H1 (cell line): Measurements from ENCODE around the gene FDPS. TPM values are rescaled to one million over a fixed set of nuclear protein-coding genes. Genes with fewer than 3 reads are reported as not detected.

Source experiments
- ATF2 ChIP-seq: IDR thresholded peaks from 2 replicates; pipeline ENCODE4 v1.6.1; 2012; ENCODE audit warnings: low read length, inconsistent platforms
- CBX5 ChIP-seq: fragments of 300-800, 300-1000 bp; sonication (generic); IDR thresholded peaks from 2 replicates; pipeline ENCODE4 v1.7.1; 2016; ENCODE audit warnings: antibody characterized with exemption, low read length, low read depth
- JUND ChIP-seq: IDR thresholded peaks from 2 replicates; pipeline ENCODE4 v1.6.1; 2011; ENCODE audit warnings: mild to moderate bottlenecking, improper control_type of control experiment, low read length
- KDM1A ChIP-seq: fragments of 200-600, 300-600 bp; sonication (generic); IDR thresholded peaks from 2 replicates; pipeline ENCODE4 v1.7.1; 2016; ENCODE audit warnings: mild to moderate bottlenecking, low read length, borderline replicate concordance
- NRF1 ChIP-seq: IDR thresholded peaks from 2 replicates; pipeline ENCODE4 v1.6.1; 2011; ENCODE audit warnings: mild to moderate bottlenecking, low read depth, low read length, improper control_type of control experiment
- SIN3A ChIP-seq, 2 experiments: IDR thresholded peaks in 1 of 2; conservative IDR thresholded peaks in 1 of 2; 2 replicates each; pipeline ENCODE4 v1.6.1; 2011 to 2012; ENCODE audit warnings: low read length in 2 of 2, improper control_type of control experiment in 1 of 2, low read depth in 1 of 2, mild to moderate bottlenecking in 1 of 2
- SP1 ChIP-seq: IDR thresholded peaks from 2 replicates; pipeline ENCODE4 v1.6.1; 2011; ENCODE audit warnings: low read depth, low read length
- SRF ChIP-seq: IDR thresholded peaks from 2 replicates; pipeline ENCODE4 v1.6.1; 2011; ENCODE audit warnings: mild to moderate bottlenecking, low read depth, low read length, moderate library complexity
- ZNF274 ChIP-seq: IDR thresholded peaks from 2 replicates; pipeline ENCODE4 v1.7.0; 2012; ENCODE audit warnings: low read length, borderline replicate concordance; ENCODE audit errors: extremely low read depth
- polyA plus RNA-seq, 7 experiments: library from polyadenylated mRNA; depleted of rRNA in 3 of 7; stranded (reverse) in 5 of 7; unstranded in 2 of 7; fragments of >200 nt in 5 of 7; fragments of 200-250 nt in 2 of 7; gene quantifications; 1 replicate in 5 of 7; 2 replicates in 1 of 7; 4 replicates in 1 of 7; pipeline versions ENCODE4 v1.2.1 to v1.2.3, GENCODE V29; 2011 to 2013; ENCODE audit warnings: missing spikeins in 2 of 7, mixed read lengths in 2 of 7
- total RNA-seq: library from RNA; stranded (reverse); fragmentation: NEBNext Ultra II Directional; extraction: Animal tissue kit (Norgen Biotek cat#: 25700); gene quantifications from 2 replicates; pipeline ENCODE4 v1.2.1, GENCODE V29; 2021
- TF ChIP-seq, protein P1 (sequence below): fragments of 300-600 bp; sonication (generic); IDR thresholded peaks from 2 replicates; pipeline ENCODE4 v1.7.1; 2012; ENCODE audit warnings: low read length, moderate library complexity, mild to moderate bottlenecking, inconsistent platforms; ENCODE audit not compliant: insufficient replicate concordance

FDPS gene
- total and polyA plus RNA-seq, 2 of the 8 experiments (the other 6 are each of a cell fraction or from before 2014, with no cell fraction given): 267 to 368 TPM

DNA sequence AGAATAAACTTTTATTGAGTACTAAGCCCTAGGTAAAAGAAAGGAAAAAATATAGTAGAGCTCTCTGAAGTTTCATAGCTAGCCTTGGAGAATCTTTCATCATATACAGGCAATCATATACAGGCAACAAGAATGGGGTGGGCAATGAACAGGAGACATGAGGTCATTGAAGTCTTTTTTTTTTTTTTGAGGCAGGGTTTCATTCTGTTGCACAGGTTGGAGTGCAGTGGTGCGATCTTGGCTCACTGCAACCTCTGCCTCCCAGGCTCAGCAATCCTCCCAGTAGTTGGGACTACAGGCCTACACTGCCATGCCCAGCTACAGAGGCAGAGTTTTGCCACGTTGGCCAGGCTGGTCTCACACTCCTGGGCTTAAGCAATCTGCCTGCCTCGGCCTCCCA is 34.2 kb downstream of the FDPS start (continued):
- TF ChIP-seq, protein P1, sequence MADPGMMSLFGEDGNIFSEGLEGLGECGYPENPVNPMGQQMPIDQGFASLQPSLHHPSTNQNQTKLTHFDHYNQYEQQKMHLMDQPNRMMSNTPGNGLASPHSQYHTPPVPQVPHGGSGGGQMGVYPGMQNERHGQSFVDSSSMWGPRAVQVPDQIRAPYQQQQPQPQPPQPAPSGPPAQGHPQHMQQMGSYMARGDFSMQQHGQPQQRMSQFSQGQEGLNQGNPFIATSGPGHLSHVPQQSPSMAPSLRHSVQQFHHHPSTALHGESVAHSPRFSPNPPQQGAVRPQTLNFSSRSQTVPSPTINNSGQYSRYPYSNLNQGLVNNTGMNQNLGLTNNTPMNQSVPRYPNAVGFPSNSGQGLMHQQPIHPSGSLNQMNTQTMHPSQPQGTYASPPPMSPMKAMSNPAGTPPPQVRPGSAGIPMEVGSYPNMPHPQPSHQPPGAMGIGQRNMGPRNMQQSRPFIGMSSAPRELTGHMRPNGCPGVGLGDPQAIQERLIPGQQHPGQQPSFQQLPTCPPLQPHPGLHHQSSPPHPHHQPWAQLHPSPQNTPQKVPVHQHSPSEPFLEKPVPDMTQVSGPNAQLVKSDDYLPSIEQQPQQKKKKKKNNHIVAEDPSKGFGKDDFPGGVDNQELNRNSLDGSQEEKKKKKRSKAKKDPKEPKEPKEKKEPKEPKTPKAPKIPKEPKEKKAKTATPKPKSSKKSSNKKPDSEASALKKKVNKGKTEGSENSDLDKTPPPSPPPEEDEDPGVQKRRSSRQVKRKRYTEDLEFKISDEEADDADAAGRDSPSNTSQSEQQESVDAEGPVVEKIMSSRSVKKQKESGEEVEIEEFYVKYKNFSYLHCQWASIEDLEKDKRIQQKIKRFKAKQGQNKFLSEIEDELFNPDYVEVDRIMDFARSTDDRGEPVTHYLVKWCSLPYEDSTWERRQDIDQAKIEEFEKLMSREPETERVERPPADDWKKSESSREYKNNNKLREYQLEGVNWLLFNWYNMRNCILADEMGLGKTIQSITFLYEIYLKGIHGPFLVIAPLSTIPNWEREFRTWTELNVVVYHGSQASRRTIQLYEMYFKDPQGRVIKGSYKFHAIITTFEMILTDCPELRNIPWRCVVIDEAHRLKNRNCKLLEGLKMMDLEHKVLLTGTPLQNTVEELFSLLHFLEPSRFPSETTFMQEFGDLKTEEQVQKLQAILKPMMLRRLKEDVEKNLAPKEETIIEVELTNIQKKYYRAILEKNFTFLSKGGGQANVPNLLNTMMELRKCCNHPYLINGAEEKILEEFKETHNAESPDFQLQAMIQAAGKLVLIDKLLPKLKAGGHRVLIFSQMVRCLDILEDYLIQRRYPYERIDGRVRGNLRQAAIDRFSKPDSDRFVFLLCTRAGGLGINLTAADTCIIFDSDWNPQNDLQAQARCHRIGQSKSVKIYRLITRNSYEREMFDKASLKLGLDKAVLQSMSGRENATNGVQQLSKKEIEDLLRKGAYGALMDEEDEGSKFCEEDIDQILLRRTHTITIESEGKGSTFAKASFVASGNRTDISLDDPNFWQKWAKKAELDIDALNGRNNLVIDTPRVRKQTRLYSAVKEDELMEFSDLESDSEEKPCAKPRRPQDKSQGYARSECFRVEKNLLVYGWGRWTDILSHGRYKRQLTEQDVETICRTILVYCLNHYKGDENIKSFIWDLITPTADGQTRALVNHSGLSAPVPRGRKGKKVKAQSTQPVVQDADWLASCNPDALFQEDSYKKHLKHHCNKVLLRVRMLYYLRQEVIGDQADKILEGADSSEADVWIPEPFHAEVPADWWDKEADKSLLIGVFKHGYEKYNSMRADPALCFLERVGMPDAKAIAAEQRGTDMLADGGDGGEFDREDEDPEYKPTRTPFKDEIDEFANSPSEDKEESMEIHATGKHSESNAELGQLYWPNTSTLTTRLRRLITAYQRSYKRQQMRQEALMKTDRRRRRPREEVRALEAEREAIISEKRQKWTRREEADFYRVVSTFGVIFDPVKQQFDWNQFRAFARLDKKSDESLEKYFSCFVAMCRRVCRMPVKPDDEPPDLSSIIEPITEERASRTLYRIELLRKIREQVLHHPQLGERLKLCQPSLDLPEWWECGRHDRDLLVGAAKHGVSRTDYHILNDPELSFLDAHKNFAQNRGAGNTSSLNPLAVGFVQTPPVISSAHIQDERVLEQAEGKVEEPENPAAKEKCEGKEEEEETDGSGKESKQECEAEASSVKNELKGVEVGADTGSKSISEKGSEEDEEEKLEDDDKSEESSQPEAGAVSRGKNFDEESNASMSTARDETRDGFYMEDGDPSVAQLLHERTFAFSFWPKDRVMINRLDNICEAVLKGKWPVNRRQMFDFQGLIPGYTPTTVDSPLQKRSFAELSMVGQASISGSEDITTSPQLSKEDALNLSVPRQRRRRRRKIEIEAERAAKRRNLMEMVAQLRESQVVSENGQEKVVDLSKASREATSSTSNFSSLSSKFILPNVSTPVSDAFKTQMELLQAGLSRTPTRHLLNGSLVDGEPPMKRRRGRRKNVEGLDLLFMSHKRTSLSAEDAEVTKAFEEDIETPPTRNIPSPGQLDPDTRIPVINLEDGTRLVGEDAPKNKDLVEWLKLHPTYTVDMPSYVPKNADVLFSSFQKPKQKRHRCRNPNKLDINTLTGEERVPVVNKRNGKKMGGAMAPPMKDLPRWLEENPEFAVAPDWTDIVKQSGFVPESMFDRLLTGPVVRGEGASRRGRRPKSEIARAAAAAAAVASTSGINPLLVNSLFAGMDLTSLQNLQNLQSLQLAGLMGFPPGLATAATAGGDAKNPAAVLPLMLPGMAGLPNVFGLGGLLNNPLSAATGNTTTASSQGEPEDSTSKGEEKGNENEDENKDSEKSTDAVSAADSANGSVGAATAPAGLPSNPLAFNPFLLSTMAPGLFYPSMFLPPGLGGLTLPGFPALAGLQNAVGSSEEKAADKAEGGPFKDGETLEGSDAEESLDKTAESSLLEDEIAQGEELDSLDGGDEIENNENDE: no peak
- TF ChIP-seq ZNF274 (no peak), NRF1 (no peak), JUND (no peak), CBX5 (no peak), SRF (no peak), SIN3A (conservative IDR thresholded peaks at IDR 0.05 in 1 of 2, IDR thresholded peaks at IDR 0.05 in 1 of 2; ENCODE audit: low read depth in 1 of 2, low read length in 2 of 2) (no peak), ATF2 (no peak), KDM1A (no peak), SP1 (no peak)
